GM12878 (cell line): ENCODE data around the gene ELOF1. TPM values are rescaled to one million over a fixed set of nuclear protein-coding genes. Genes with fewer than 3 reads are reported as not detected.

ENCODE experiments used
- ATAC-seq: fragments of 200-7000 bp; cut with Tn5 transposase; 3 replicates; pipeline ENCODE4 v1.9.1; 2020; ENCODE audit warnings: mild to moderate bottlenecking, moderate library complexity
- BruUV-seq: library from RNA; stranded (reverse); fragments of 400-500 nt; replicated peaks from 2 replicates; lab custom pipeline; 2021; lab: Mats Ljungman, UMichigan
- CTCF ChIA-PET: fragments of 300-600 bp; sonication (Branson Sonifier 250); formaldehyde crosslinking; extraction: SDS; loops from one replicate; lab custom pipeline; 2021; ENCODE audit warnings: inconsistent platforms; lab: Yijun Ruan, JAX
- POLR2A ChIA-PET: fragments of 350-600 bp; formaldehyde crosslinking; extraction: SDS; loops from one replicate; lab custom pipeline; 2021; ENCODE audit warnings: inconsistent platforms; lab: Charles Lee
- RAD21 ChIA-PET: fragments of 300-600 bp; sonication (Branson Sonifier 250); formaldehyde crosslinking; loops from one replicate; lab custom pipeline; 2023; ENCODE audit warnings: antibody characterized with exemption; ENCODE audit not compliant: unreplicated experiment; lab: Charles Lee
- SMC1A ChIA-PET: fragments of 300-600 bp; sonication (Branson Sonifier 250); formaldehyde crosslinking; loops from one replicate; lab custom pipeline; 2023; ENCODE audit not compliant: unreplicated experiment, uncharacterized antibody; lab: Charles Lee
- DNase-seq: peaks from one replicate; pipeline ENCODE4 v3.0.0-alpha.2; 2011; ENCODE audit warnings: low read depth, low spot score
- FAIRE-seq: peaks from 3 replicates; lab custom pipeline; 2011; peaks lifted over from hg19 to GRCh38; lab: Jason Lieb, UNC
- H2AFZ ChIP-seq: 2 replicates; pipeline ENCODE4 v1.6.0; 2011; ENCODE audit warnings: low read depth, low read length, control low read depth; ENCODE audit not compliant: control insufficient read depth
- H3K27ac ChIP-seq: 2 replicates; pipeline ENCODE4 v1.5.1; 2011; ENCODE audit warnings: control low read depth; ENCODE audit not compliant: control insufficient read depth, insufficient read depth
- H3K27me3 ChIP-seq, 2 experiments: replicated peaks in 1 of 2; 2 replicates each; pipeline versions ENCODE4 v1.6.0 to v1.6.1; 2011; ENCODE audit warnings: low read length in 1 of 2; ENCODE audit not compliant: control insufficient read depth in 2 of 2, insufficient read depth in 2 of 2
- H3K36me3 ChIP-seq, 2 experiments: 2 replicates each; pipeline ENCODE4 v1.5.1; 2011; ENCODE audit warnings: low read length in 1 of 2; ENCODE audit not compliant: control insufficient read depth in 2 of 2, insufficient read depth in 2 of 2
- H3K4me1 ChIP-seq: 2 replicates; pipeline ENCODE4 v1.6.1; 2011; ENCODE audit warnings: mild to moderate bottlenecking, low read length, moderate library complexity, mixed read lengths; ENCODE audit not compliant: control insufficient read depth, insufficient read depth
- H3K4me2 ChIP-seq: 2 replicates; pipeline ENCODE4 v1.6.0; 2011; ENCODE audit warnings: control low read depth; ENCODE audit not compliant: control insufficient read depth, insufficient read depth
- H3K4me3 ChIP-seq: fragments of 200-600 bp; sonication (generic); 2 replicates; pipeline ENCODE4 v1.5.1; 2016
- H3K79me2 ChIP-seq: 2 replicates; pipeline ENCODE4 v1.6.0; 2011; ENCODE audit warnings: low read length; ENCODE audit not compliant: control insufficient read depth, insufficient read depth
- H3K9ac ChIP-seq: 2 replicates; pipeline ENCODE4 v1.8.0; 2011; ENCODE audit warnings: low read length, control low read depth, mixed read lengths; ENCODE audit not compliant: control insufficient read depth, insufficient read depth
- H3K9me3 ChIP-seq: replicated peaks from 3 replicates; pipeline ENCODE4 v1.5.1; 2011; ENCODE audit warnings: mild to moderate bottlenecking, low read length; ENCODE audit not compliant: control insufficient read depth, insufficient read depth
- H4K20me1 ChIP-seq: 2 replicates; pipeline ENCODE4 v1.6.0; 2011; ENCODE audit not compliant: control insufficient read depth, insufficient read depth
- BRCA1 ChIP-seq: IDR thresholded peaks from 2 replicates; pipeline ENCODE4 v1.6.1; 2011; ENCODE audit warnings: low read depth, low read length, improper control_type of control experiment
- CEBPB ChIP-seq, 2 experiments: fragments of 150-350 bp in 1 of 2; IDR thresholded peaks; 2 replicates each; pipeline ENCODE4 v1.6.1; 2012 to 2014; ENCODE audit warnings: low read depth in 2 of 2, low read length in 2 of 2, borderline replicate concordance in 1 of 2, inconsistent platforms in 1 of 2
- CREB1 ChIP-seq: IDR thresholded peaks from 2 replicates; pipeline ENCODE4 v1.6.1; 2012; ENCODE audit warnings: low read depth, mild to moderate bottlenecking, inconsistent platforms
- EZH2 ChIP-seq: IDR thresholded peaks from 2 replicates; pipeline ENCODE4 v1.6.1; 2012; ENCODE audit warnings: low read depth, mild to moderate bottlenecking, control low read depth, inconsistent platforms, low read length, borderline replicate concordance; ENCODE audit not compliant: control insufficient read depth
- JUNB ChIP-seq: IDR thresholded peaks from 2 replicates; pipeline ENCODE4 v1.6.1; 2016; ENCODE audit warnings: antibody characterized with exemption, mild to moderate bottlenecking
- RAD51 ChIP-seq: fragments of 450-650 bp; IDR thresholded peaks from 2 replicates; pipeline ENCODE4 v1.6.1; 2016; ENCODE audit warnings: moderate library complexity, mild to moderate bottlenecking, inconsistent platforms
- STAT1 ChIP-seq: fragments of 450-650 bp; conservative IDR thresholded peaks from 2 replicates; pipeline ENCODE4 v1.6.1; 2014; ENCODE audit warnings: antibody characterized with exemption, mild to moderate bottlenecking
- ZNF217 ChIP-seq: fragments of 450-650 bp; IDR thresholded peaks from 2 replicates; pipeline ENCODE4 v1.6.1; 2017; ENCODE audit warnings: antibody characterized with exemption, mild to moderate bottlenecking
- ZNF384 ChIP-seq: IDR thresholded peaks from 2 replicates; pipeline ENCODE4 v1.6.1; 2012; ENCODE audit warnings: low read depth, mild to moderate bottlenecking, low read length, improper control_type of control experiment, borderline replicate concordance
- WGBS: methylation state at CpG from one replicate; pipeline ENCODE4 v1.1.6; 2016; ENCODE audit warnings: low lambda C conversion rate; ENCODE audit not compliant: insufficient replicate concordance, insufficient coverage; ENCODE audit errors: missing lambda C conversion rate; 5-methylcytosine and 5-hydroxymethylcytosine counted together
- in situ Hi-C: fragments of 300-500 bp; cut with MboI; formaldehyde crosslinking; loops from 9 replicates; pipeline ENCODE4 v1.14.3; 2018; ENCODE audit warnings: mixed read lengths
- intact Hi-C: fragments of 100-400 bp; cut with micrococcal nuclease; formaldehyde crosslinking; loops from one replicate; pipeline ENCODE4 v1.14.2; 2022; ENCODE audit not compliant: unreplicated experiment
- polyA plus RNA-seq, 11 experiments: library from polyadenylated mRNA; depleted of rRNA in 4 of 11; unstranded in 6 of 11; stranded (reverse) in 5 of 11; fragments of >200 nt; fragmentation: Nextera tagmentation in 4 of 11; fragmentation: Illumina TruSeq in 1 of 11; extraction: Ambion mirVana in 4 of 11; extraction: Trizol in 1 of 11; gene quantifications; 1 replicate in 1 of 11; 2 replicates in 10 of 11; pipeline versions ENCODE4 v1.2.1 to v1.2.3, GENCODE V29; 2011 to 2016; ENCODE audit warnings: inconsistent platforms in 2 of 11, missing spikeins in 2 of 11, low read depth in 1 of 11
- total RNA-seq, 4 experiments: library from RNA; depleted of rRNA in 3 of 4; stranded (reverse); fragments of >200 nt in 3 of 4; fragmentation: Illumina TruSeq in 1 of 4; extraction: Trizol in 1 of 4; gene quantifications; 2 replicates each; pipeline versions ENCODE4 v1.2.1 to v1.2.3, GENCODE V29; 2013 to 2021

ELOF1 gene
- total and polyA plus RNA-seq, 10 of the 15 experiments (the other 5 are each of a cell fraction or from before 2014, with no cell fraction given) = 11.7 to 124 (median 92.9) TPM

DNA sequence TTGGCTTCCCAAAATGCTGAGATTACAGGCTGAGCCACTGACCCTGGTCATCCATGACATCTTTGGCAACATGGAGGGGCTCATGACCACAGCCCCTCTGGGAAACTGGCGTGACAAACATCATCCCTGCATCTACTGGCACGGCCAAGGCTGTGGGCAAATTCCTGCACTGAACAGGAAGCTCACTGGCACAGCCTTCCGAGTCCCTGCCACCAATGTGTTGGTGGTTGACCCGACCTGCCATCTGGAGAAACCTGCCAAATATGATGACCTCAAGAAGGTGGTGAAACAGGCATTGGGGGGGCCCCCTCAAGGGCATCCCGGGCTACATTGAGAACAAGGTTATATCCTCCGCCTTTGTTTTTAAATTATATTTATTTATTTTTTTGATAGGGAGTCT is 27.3 kb upstream of the ELOF1 start:
- DNase-seq (no peak), FAIRE-seq (no peak), ATAC-seq (no peak)
- intact Hi-C loops (no loop called here), in situ Hi-C loops (loop anchor here (5.0 to 25.0 kb wide), 2 partner anchors 89 to 1576 kb away; partner anchors contain the start of genes IER2 and STX10)
- no peak for TF ChIP-seq CREB1
- no peak for TF ChIP-seq ZNF217
- TF ChIP-seq ZNF384 = no peak
- no peak for TF ChIP-seq STAT1
- TF ChIP-seq CEBPB (IDR thresholded peaks at IDR 0.05; ENCODE audit: borderline replicate concordance in 1 of 2, low read depth in 2 of 2, low read length in 2 of 2) = no peak
- no peak for TF ChIP-seq BRCA1
- TF ChIP-seq JUNB = no peak
- TF ChIP-seq RAD51 = no peak
- no peak for TF ChIP-seq EZH2
- no peaks in the 10 kb centered on the region for H3K9me3 ChIP-seq
- H3K36me3 ChIP-seq = no peaks in the 10 kb centered on the region
- RAD21 ChIA-PET = interaction anchor here (1.0 to 11.4 kb wide), 7 partner anchors 11 to 205 kb away, joined by 3 to 172 read pairs (median 4); partner anchors contain the start of gene ELOF1
- no peaks in the 10 kb centered on the region for H3K79me2 ChIP-seq
- H2AFZ ChIP-seq = no peak overlapping the region
- peaks cover 33% of the 10 kb centered on the region for H3K4me1 ChIP-seq
- no peak overlapping the region for H3K27ac ChIP-seq
- H3K4me3 ChIP-seq = no peak overlapping the region
- no peaks in the 10 kb centered on the region for H3K27me3 ChIP-seq
- SMC1A ChIA-PET = interaction anchor here (1.4 to 12.2 kb wide), 5 partner anchors 12 to 89 kb away, joined by 4 to 215 read pairs (median 7); partner anchors contain the start of gene ELOF1
- POLR2A ChIA-PET = interaction anchor here (1.4 to 9.0 kb wide), 3 partner anchors 17 to 30 kb away, joined by 6 to 94 read pairs (median 87); partner anchors contain the start of gene ELOF1
- 82% methylated on average over 6 of the region's 6 CpGs for WGBS
- H3K4me2 ChIP-seq = no peak overlapping the region
- no TSS peak for BruUV-seq
- CTCF ChIA-PET = interaction anchor here (14.2 kb wide), 1 partner anchor 26 kb away, joined by 225 read pairs; the partner anchor contains the start of gene ELOF1
- H4K20me1 ChIP-seq = no peaks in the 10 kb centered on the region
- no peak overlapping the region for H3K9ac ChIP-seq
